ENCODE results near the gene CRNKL1. TPM values are rescaled to one million over a fixed set of nuclear protein-coding genes. Genes with fewer than 3 reads are reported as not detected.

Gene CRNKL1
- total RNA-seq, 1 experiment from 2014 or later, result 17.8 TPM

- no peak overlapping the region for H3K4me3 ChIP-seq
- H3K27me3 ChIP-seq, result no peaks in the 10 kb centered on the region
- no peaks in the 10 kb centered on the region for H3K9me3 ChIP-seq
- no peak for DNase-seq
- no peaks in the 10 kb centered on the region for H3K36me3 ChIP-seq
Measured at GRCh38 chr20:20073801-20074371, 21.6 kb upstream of the CRNKL1 start.

- no peak overlapping the region for H3K4me3 ChIP-seq
- no peaks in the 10 kb centered on the region for H3K27me3 ChIP-seq
- no peaks in the 10 kb centered on the region for H3K36me3 ChIP-seq
- no peak for DNase-seq
- no peaks in the 10 kb centered on the region for H3K9me3 ChIP-seq
Measured at GRCh38 chr20:20070871-20071726, 18.8 kb upstream of the CRNKL1 start.

DNA sequence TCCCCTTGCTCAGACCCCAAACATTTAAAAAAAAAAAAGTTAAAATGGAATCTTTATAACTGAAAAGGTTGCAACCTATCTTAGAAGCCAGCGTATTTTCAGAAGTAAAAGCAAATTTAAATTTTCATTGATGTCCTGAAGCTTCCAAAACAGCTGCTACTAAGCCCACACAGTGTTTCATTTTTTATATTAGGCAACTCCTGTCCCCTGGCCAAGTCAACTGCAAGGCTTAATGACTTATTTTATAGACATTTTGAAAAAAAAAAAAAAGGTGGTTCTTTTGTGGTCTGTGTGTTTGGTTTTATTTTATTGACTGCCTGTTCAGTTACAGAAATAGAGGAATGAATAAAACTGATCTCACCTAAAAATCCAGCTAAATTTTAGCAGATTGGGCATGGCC, 13.1 kb upstream of the CRNKL1 start:
- no peak for DNase-seq
- Histone ChIP-seq H3K4me3 (no peak overlapping the region), H3K9me3 (no peaks in the 10 kb centered on the region), H3K27me3 (no peaks in the 10 kb centered on the region), H3K36me3 (no peaks in the 10 kb centered on the region)

- no peaks in the 10 kb centered on the region for H3K9me3 ChIP-seq
- no peak overlapping the region for H3K4me3 ChIP-seq
- no peaks in the 10 kb centered on the region for H3K27me3 ChIP-seq
- H3K36me3 ChIP-seq, result no peaks in the 10 kb centered on the region
- DNase-seq, result no peak
Measured at GRCh38 chr20:20063941-20064702, 11.9 kb upstream of the CRNKL1 start.

DNA sequence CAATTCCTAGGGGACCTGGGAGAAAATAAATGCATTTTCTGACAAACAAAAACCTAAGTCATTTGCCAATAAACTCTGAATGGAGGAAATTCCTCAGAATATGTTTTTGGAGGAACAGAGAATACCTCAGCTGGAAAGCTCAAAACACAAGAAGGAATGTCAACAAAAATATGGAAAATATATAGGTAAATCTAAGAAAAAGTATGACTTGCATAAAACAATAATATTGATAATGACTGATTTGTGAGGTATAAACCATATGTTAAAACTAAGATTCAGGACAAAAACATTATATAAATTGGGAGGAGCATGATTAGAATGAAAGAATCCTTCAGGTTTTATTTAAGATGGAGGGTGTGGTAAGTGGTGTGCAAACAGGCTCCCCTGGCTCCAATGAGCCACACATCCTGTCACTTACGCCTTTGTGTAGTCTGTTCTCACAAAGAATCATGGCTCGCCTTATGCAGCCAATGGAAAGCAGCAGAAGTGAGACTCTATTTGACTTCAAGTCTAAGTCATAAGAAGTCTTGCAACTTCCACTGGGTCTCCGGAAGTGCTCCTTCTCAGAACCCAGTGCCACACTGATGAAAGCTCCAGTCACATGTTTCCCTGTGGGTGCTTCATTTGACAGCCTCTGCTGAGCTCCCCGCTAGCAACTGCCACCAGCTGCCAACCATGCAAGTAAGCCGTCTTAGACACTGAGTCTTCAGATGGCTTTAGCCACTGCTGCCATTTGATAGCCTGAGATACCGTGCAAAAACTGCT, 8.2 kb upstream of the CRNKL1 start:
- H3K27me3 ChIP-seq, result no peaks in the 10 kb centered on the region
- no peak for DNase-seq
- H3K9me3 ChIP-seq, result no peaks in the 10 kb centered on the region
- no peaks in the 10 kb centered on the region for H3K36me3 ChIP-seq
- H3K4me3 ChIP-seq, result no peak overlapping the region

DNA sequence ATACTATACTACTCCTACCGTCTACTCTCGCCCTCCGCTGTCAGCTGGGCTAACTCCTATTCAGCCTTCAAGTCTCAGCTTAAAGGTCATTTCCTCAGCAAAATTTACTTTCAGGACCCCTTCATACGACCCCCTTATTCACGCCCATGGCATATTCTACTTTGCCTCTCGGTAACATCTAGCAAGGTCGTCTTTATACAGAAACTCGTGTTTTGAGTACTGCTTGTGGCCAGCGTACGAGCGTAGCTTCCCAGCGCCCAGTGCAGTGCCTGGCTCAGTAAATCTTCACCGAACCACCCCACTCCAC, 546 bp downstream of the CRNKL1 start:
- no peak for DNase-seq
- no peaks in the 10 kb centered on the region for H3K9me3 ChIP-seq

GRCh38 chr20:20039752-20040387, 12.4 kb downstream of the CRNKL1 start:
- Histone ChIP-seq H3K4me3 (no peak overlapping the region), H3K9me3 (no peaks in the 10 kb centered on the region), H3K27me3 (no peaks in the 10 kb centered on the region), H3K36me3 (peaks cover 34% of the 10 kb centered on the region)
- DNase-seq, result no peak

More for the DNA sequence above, 546 bp downstream of the CRNKL1 start:
- Histone ChIP-seq H3K36me3 (peaks cover 13% of the 10 kb centered on the region), H3K4me3 (peak overlapping the region; percentile 94), H3K27me3 (no peaks in the 10 kb centered on the region)

DNA sequence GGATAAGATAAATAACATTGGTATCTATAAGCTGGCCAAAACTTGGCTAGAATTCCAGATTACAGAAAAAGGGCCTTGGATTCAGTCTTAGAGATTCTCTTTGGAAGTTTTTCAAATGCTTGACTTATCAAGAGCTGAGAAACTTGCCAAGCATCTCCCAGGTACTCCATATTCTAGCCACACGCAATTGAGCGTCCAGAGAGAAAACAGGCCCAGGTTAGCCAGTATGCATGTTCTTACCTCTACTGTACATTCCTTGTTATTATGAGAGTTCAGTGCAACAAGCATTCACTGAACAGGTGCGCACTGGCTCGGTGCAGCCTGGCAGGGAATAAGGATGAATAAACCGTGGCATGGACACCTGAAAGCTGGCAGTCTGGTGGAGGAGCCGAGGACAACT, 13.7 kb downstream of the CRNKL1 start:
- peaks cover 41% of the 10 kb centered on the region for H3K36me3 ChIP-seq
- H3K4me3 ChIP-seq, result no peak overlapping the region
- no peak for DNase-seq
- H3K9me3 ChIP-seq, result no peaks in the 10 kb centered on the region
- no peaks in the 10 kb centered on the region for H3K27me3 ChIP-seq

- Histone ChIP-seq H3K4me3 (no peak overlapping the region), H3K9me3 (no peaks in the 10 kb centered on the region), H3K36me3 (peaks cover 41% of the 10 kb centered on the region), H3K27me3 (no peaks in the 10 kb centered on the region)
- DNase-seq, result no peak
Measured at GRCh38 chr20:20037960-20038359, 14.3 kb downstream of the CRNKL1 start.

DNA sequence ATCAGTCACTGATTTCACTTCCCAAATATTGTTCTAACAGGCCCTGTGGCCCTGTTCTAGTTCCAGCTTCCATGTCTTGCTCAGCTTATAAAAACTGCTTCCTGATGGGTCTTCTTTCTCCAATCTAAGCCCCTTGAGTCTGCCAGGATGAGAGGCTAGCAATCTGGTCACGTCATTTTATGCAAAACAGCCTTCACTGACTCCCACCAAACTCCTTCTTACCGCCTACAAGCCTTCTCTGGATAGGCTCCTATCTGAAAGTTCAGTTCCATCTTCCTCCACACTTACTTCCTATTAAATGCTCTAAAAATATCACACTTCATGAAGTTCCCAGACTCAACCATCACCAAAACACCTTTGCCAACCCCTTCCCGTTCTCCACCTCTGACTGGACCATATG, 15.5 kb downstream of the CRNKL1 start:
- no peaks in the 10 kb centered on the region for H3K9me3 ChIP-seq
- H3K4me3 ChIP-seq, result no peak overlapping the region
- DNase-seq, result no peak
- no peaks in the 10 kb centered on the region for H3K27me3 ChIP-seq
- peaks cover 42% of the 10 kb centered on the region for H3K36me3 ChIP-seq

DNA sequence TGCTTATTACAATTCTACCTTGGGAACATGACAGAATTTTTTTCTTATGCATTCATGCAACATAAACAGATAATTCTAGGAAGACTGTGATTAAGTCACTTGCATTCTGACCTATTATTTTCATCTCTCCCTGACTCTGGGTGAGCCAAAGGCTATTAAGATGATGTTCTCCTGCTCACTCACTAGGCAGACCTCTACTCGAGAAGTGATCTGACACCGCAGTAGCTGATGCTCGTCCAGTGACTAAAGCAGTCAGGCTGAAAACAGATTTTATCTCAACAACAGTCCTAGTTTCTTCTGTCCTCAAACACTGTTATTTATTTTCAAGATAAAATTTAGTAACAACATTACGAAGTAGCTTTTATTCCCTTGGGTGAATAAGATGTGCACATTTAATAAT, 17.8 kb downstream of the CRNKL1 start:
- no peak for DNase-seq
- H3K9me3 ChIP-seq, result no peaks in the 10 kb centered on the region
- H3K36me3 ChIP-seq, result peaks cover 53% of the 10 kb centered on the region
- no peak overlapping the region for H3K4me3 ChIP-seq
- no peaks in the 10 kb centered on the region for H3K27me3 ChIP-seq

DNA sequence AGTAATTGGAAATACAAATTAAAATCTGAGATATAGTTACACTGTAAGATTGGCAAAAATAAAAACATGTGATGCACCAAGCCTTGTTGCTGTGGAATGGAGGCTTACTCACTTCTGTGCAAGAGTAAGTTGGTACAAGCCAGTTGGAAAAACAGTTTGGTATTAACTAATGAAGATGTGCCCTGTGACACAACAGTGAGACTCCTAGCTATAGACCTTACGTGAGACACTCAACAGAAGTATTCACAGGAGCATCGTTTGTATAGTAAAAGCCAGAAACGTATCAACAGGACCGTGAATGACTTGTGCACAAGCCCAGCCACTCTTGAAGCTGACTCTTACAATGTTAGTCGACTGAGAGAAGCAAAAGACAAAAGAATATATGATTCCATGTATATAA, 20.5 kb downstream of the CRNKL1 start:
- DNase-seq, result no peak
- no peaks in the 10 kb centered on the region for H3K9me3 ChIP-seq
- H3K36me3 ChIP-seq, result peaks cover 58% of the 10 kb centered on the region
- no peak overlapping the region for H3K4me3 ChIP-seq
- no peaks in the 10 kb centered on the region for H3K27me3 ChIP-seq

DNA sequence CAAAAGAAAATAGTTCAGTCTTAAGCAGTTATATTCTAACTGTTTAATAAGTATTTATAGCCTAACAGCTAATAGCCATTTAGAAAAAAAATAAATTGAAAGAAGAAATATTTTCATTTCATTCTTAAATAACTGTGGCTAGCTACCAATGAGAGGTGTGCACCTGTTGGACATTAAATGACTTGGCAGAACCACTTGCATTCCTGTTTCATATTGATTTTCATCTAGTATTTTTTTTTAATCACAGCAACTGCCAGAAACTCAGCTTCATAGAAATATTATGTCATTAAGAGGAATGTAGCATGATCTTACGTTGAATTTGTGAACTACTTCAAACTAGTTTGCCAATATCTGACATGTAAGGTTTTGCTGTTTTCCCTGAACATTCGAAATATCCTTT, 25.0 kb downstream of the CRNKL1 start:
- no peaks in the 10 kb centered on the region for H3K27me3 ChIP-seq
- no peaks in the 10 kb centered on the region for H3K9me3 ChIP-seq
- H3K36me3 ChIP-seq, result peaks cover 44% of the 10 kb centered on the region
- DNase-seq, result no peak
- H3K4me3 ChIP-seq, result no peak overlapping the region

DNA sequence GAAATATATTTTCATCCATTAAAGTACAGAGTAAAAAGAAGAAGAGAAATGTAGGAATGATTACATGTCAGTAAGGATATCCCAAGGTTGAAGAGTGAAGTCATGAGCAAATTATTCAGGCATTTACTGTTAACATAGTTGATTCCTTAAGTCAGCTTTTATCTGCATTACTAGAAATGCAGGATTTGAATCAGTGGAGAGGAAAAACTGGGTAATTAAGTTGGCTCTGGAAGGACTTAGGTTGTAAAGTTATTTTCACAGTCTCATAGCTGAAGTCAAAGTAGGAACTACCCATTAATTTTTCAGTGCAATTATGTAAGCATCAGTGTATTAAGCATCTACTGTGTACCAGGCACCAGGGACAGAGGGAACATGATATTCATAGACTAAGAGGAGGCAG, 27.3 kb downstream of the CRNKL1 start:
- H3K27me3 ChIP-seq, result no peaks in the 10 kb centered on the region
- no peak for DNase-seq
- H3K4me3 ChIP-seq, result no peak overlapping the region
- H3K36me3 ChIP-seq, result peaks cover 37% of the 10 kb centered on the region
- no peaks in the 10 kb centered on the region for H3K9me3 ChIP-seq

- Histone ChIP-seq H3K4me3 (no peak overlapping the region), H3K27me3 (no peaks in the 10 kb centered on the region), H3K36me3 (peaks cover 30% of the 10 kb centered on the region), H3K9me3 (no peaks in the 10 kb centered on the region)
- no peak for DNase-seq
Measured at GRCh38 chr20:20023395-20023794, 28.9 kb downstream of the CRNKL1 start.

DNA sequence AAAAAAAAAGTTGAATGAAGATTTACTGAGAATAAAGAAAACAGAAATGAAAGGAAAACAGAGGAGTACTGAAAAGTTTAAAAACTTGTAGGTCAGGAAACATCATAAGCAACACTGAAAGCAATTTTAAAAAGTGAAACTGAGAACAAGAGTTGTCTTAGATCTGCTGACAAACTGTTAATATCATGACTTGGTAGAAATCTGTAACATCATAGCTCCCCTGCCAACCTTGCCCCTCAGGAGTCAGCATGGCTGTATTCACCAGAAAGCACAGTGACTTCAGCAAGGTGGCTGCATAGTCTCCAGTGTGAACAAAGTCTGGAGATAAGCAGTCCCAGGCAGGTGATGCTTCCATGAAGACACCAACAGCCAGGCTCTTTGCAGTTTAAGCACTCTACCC, 29.8 kb downstream of the CRNKL1 start:
- no peak for DNase-seq
- H3K36me3 ChIP-seq, result peaks cover 24% of the 10 kb centered on the region
- H3K4me3 ChIP-seq, result no peak overlapping the region
- no peaks in the 10 kb centered on the region for H3K27me3 ChIP-seq
- no peaks in the 10 kb centered on the region for H3K9me3 ChIP-seq

DNA sequence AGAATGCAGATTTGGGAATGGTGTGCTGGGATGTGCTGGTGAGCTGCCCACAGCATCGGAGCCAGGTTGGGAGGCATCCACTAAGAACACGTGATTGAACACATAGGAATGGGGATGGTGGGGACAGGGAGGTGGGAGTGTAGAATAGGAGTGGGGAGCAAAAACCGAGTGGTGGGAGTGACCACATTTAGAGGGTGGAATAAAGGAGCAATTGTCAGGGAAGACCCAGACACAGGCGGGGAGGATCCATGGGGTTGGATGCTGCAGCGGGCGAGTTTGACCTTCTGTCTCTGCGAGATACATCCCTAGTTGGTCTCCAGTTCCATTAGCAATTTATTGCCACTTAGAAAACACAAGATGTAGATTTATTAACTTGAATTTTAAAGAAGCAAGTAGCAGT, 30.4 kb downstream of the CRNKL1 start:
- Histone ChIP-seq H3K27me3 (no peaks in the 10 kb centered on the region), H3K4me3 (no peak overlapping the region), H3K9me3 (no peaks in the 10 kb centered on the region), H3K36me3 (peaks cover 17% of the 10 kb centered on the region)
- DNase-seq, result no peak
